Effector CD4-positive, alpha-beta T cell (primary cell): ENCODE results near the gene RAB24.
"Not testable (repeated sequence)": the region's sequence is repeated elsewhere in the genome, so short reads cannot be mapped to it uniquely, and the experiment has no call there.

ENCODE experiments used
- DNase-seq: peaks from one replicate; pipeline ENCODE4 v3.0.0-alpha.2; 2020
- total RNA-seq: gene quantifications from one replicate; lab custom pipeline; 2026; lab: John Stamatoyannopoulos, UW

The RAB24 gene
- total RNA-seq = 3.8 reads per million, percentile 14 among the genes with 10 or more reads in this experiment

- peak; percentile 86 for DNase-seq
Measured at GRCh38 chr5:177303121-177303924, at the start of gene RAB24, which contains the start of gene PRELID1. Gene RAB24 (minus strand): TSS chr5:177303719. CDS start chr5:177303288, 431 bp downstream. Gene PRELID1 (plus strand): TSS chr5:177303799. CDS start chr5:177303986, 187 bp downstream.

GRCh38 chr5:177353093-177353492, 49.6 kb upstream of the RAB24 start:
- no peak for DNase-seq

- DNase-seq = peak; percentile 89
Measured at GRCh38 chr5:177351392-177352329, 48.1 kb upstream of the RAB24 start, which contains the start of gene LMAN2. Gene LMAN2 (minus strand): TSS chr5:177351668. CDS start chr5:177351647, 21 bp downstream.

GRCh38 chr5:177350776-177351391, 47.4 kb upstream of the RAB24 start:
- DNase-seq = no peak

- no peak for DNase-seq
Measured at GRCh38 chr5:177349762-177350161, 46.2 kb upstream of the RAB24 start.

- no peak for DNase-seq
Measured at GRCh38 chr5:177349362-177349647, 45.8 kb upstream of the RAB24 start.

- no peak for DNase-seq
Measured at GRCh38 chr5:177347699-177348098, 44.2 kb upstream of the RAB24 start.

- no peak for DNase-seq
Measured at GRCh38 chr5:177346820-177347219, 43.3 kb upstream of the RAB24 start.

- no peak for DNase-seq
Measured at GRCh38 chr5:177344891-177345290, 41.4 kb upstream of the RAB24 start.

- DNase-seq = no peak
Measured at GRCh38 chr5:177343777-177344176, 40.3 kb upstream of the RAB24 start.

- DNase-seq = not testable (repeated sequence)
Measured at GRCh38 chr5:177343000-177343399, 39.5 kb upstream of the RAB24 start.

GRCh38 chr5:177339107-177339638, 35.7 kb upstream of the RAB24 start:
- no peak for DNase-seq

GRCh38 chr5:177338251-177339106, 35.0 kb upstream of the RAB24 start:
- DNase-seq = no peak

- no peak for DNase-seq
Measured at GRCh38 chr5:177336603-177337494, 33.3 kb upstream of the RAB24 start.

- DNase-seq = no peak
Measured at GRCh38 chr5:177336112-177336511, 32.6 kb upstream of the RAB24 start.

- no peak for DNase-seq
Measured at GRCh38 chr5:177335701-177336065, 32.2 kb upstream of the RAB24 start.

GRCh38 chr5:177334781-177335700, 31.5 kb upstream of the RAB24 start:
- no peak for DNase-seq

- DNase-seq = no peak
Measured at GRCh38 chr5:177334155-177334551, 30.6 kb upstream of the RAB24 start.

- no peak for DNase-seq
Measured at GRCh38 chr5:177333420-177334154, 30.1 kb upstream of the RAB24 start.
